ENCODE data around the gene RRAGB.

GRCh38 chrX:55783723-55784122 is 66.2 kb downstream of the RRAGB start:
- TF ChIP-seq, protein P1, sequence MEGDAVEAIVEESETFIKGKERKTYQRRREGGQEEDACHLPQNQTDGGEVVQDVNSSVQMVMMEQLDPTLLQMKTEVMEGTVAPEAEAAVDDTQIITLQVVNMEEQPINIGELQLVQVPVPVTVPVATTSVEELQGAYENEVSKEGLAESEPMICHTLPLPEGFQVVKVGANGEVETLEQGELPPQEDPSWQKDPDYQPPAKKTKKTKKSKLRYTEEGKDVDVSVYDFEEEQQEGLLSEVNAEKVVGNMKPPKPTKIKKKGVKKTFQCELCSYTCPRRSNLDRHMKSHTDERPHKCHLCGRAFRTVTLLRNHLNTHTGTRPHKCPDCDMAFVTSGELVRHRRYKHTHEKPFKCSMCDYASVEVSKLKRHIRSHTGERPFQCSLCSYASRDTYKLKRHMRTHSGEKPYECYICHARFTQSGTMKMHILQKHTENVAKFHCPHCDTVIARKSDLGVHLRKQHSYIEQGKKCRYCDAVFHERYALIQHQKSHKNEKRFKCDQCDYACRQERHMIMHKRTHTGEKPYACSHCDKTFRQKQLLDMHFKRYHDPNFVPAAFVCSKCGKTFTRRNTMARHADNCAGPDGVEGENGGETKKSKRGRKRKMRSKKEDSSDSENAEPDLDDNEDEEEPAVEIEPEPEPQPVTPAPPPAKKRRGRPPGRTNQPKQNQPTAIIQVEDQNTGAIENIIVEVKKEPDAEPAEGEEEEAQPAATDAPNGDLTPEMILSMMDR (conservative IDR thresholded peaks at IDR 0.05; ENCODE audit: low read length), result no peak
- no peak for TF ChIP-seq EZH2phosphoT487 (IDR thresholded peaks at IDR 0.05; ENCODE audit: borderline replicate concordance, low read depth, low read length)
